GM04504 (cell line): Measurements from ENCODE around the gene MEPCE.

Experiments
- DNase-seq: peaks from one replicate; pipeline ENCODE4 v3.0.0-alpha.2; 2012; ENCODE audit warnings: low read depth

MEPCE gene

DNA sequence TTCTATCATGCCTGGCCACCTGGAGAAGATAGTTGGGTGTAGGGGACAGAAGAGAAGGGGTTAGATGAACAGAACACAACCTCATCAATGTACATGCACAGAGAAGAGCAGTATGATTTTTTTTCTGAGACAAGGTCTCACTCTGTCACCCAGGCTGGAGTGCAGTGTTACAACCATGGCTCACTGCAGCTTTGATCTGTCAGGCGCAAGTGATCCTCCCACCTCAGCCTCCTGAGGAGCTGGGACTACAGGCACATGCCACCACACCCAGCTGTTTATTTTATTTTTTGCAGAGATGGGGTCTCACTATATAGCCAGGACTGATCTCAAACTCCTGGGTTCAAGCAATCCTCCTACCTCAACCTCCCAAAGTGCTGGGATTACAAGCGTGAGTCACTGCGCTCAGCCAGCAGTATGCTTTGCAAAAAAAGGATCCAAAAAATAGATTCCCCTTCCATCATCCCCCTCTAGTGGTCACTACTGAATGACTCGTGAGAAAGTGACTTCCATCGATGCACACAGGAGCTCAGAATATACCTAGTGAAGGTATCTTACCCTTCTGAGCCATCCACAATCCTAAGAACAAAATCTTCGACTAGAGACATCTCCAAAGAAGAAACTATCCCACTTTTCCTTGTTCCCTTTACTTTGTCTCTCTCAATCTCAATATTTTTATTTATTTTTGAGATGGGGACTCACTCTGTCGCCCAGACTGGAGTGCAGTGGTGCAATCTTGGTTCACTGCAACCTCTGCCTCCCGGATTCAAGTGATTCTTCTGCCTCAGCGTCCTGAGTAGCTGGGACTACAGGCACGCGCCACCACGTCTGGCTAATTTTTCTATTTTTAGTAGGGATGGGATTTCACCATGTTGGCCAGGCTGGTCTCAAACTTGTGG is 22.1 kb upstream of the MEPCE start:
- DNase-seq = peak; percentile 48

GRCh38 chr7:100411101-100411500 is 18.5 kb upstream of the MEPCE start:
- no peak for DNase-seq

GRCh38 chr7:100413346-100413745 is 16.3 kb upstream of the MEPCE start:
- DNase-seq = no peak

- no peak for DNase-seq
These were observed 15.7 kb upstream of the MEPCE start for GRCh38 chr7:100413889-100414288.

DNA sequence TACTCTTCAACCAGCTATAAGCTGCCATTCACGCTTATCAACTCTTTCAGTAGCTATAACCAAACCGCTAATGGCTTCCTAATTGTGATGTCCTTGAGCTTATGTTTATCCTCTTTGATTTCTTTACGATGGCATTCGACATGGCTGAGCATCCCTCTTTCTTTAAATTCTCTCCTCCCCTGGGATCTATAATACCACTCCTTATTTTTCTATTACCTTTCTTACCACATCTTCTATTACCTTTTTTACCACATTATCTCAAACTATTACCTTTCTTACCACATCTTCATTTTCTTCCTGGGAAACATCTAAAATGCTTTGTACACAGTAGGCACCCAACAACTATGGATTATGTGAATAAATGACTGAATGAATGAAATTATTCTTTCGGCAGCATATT is 14.2 kb upstream of the MEPCE start:
- no peak for DNase-seq

DNA sequence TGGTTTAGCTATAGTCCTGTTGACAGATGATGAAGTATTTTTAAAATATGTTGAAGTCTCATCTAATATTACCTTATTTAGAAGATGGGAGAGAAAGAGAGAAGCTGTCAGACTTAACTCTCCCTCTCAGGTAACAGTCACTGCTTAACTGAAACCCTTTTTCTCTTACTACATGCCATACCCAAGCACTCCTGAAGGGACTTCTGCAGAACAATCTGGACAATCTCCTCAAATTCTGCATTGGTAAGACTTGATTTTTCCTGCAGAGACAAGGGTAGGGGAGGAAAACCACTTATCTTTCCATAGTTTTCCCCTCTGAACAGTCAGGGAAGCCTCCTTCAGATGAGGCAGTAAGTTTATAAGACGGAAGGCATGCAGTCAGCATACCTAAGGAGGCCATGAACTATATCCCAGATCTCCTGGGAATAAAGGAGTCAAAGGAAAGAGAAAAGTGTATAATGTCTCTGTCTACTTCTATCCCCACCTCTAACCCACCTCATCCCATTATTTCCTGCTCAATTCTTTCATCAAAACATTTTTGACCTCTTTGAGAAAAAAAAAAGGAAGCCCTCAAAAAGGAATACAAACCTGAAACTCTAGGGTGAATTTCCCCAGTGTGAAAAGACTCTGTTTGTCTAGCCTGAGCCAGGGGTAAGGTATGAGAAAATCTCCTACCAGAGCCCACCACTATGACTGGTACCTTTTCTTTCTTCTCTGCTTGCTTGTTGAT is 10.5 kb upstream of the MEPCE start:
- no peak for DNase-seq

DNA sequence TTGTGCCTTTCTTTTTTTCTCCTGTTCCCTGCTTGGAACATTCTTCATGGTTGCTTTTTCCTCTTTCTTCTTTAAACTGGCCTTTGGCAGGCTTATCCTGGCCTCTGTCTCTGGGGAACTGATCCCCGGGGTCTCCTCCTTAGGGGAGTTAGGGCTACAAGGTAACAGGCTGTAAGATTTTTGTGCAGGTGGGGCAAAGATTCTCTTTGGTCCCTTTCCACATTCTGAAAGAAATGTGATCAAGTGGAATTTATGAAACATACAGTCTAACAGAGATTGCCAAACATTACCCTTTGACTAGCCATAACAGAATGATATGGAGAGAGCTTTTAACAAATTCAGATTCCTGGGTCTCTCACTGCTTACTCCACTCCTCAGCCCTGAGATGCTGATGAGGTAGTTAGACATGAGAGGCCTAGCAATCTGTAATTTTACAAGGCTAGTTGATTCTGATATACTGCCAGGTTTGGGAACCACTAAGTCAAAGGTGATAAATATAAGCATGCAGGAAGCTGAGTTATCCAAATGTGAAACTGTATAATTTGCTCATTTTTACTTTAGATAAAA is 9.9 kb upstream of the MEPCE start:
- DNase-seq = no peak

DNA sequence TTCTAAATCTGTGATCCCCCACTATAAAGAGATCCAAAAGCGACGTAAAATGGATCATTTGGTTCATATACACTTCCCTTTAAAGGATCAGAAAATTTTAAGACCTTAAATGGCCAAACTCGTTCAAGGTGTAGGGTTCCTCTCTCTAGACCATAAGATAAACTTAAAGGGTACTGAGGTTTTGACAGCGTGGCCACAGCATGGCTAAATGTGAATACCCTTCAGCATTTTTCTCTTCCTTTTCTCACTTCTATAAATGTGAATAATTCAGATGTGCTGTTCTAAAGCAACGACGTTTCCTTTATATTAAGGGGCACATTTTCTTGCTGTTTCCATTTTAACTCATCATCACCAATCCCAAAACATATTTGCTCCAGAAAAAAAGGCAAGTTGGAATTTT is 6.3 kb upstream of the MEPCE start:
- no peak for DNase-seq

GRCh38 chr7:100425347-100425746 is 4.3 kb upstream of the MEPCE start:
- DNase-seq = no peak

DNA sequence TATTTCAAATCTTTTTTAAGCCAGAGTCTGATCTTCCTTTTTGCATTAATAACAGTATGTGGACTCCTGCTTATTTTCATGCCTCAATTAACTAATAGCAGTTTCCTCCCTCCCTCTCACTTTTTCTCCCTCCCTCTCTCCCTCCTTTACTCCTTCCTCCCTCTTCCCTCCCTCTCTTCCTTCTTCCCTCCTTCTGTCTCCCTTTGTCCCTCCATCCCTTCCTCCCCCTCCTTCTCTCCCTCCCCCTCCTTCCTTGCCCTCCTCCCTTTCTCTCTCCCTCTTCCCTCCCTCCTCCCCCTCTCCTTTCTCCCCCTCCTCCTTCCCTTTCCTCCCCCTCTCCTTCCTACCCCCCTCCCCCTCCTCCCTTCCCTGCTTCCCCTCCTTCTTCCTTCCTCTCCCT is 3.1 kb upstream of the MEPCE start:
- no peak for DNase-seq

GRCh38 chr7:100427762-100428198 is 1.9 kb upstream of the MEPCE start:
- DNase-seq = no peak

DNA sequence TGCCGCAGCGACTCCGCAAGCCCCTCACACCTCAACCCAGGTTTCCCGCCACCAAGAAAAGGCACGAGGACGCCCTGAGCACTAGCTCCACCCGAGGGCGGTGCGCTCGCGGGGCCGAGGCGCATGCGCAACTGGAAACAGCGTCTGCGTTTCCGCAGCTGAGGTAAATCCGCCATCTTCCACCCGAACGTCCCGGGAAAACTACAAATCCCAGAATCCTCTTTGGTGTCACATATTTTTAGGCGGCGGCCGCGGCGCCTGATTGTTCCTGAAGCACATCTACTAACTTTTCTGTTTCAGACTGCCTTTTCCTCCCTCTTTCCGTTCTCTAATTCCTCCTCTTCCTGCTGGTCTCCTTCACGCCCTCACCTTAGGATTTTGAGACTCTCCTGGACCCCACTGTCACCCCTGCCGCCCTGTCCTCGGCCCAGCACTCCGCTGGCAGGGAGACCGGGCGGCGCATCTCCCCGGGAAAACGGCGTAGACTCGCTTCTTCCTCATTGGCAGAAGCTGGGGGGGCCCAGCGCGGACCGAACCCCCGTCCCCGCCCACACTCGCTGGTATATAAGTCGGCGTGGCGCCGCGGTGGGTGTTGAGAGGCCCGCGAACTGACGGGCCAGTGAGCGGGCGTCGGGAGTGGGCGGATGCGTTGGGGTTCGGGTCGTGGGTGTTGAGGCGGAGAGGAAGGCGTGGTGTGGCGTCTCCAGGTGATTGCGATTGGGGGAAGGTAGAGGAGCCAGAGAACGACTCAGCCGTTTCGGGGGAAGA is 1.2 kb upstream of the MEPCE start, which contains the start of gene ZCWPW1:
Gene ZCWPW1 (minus strand): TSS at position 505 of the 768 bp plus-strand sequence. CDS start 8,054 bp downstream, outside the sequence.
- peak; percentile 92 for DNase-seq

DNA sequence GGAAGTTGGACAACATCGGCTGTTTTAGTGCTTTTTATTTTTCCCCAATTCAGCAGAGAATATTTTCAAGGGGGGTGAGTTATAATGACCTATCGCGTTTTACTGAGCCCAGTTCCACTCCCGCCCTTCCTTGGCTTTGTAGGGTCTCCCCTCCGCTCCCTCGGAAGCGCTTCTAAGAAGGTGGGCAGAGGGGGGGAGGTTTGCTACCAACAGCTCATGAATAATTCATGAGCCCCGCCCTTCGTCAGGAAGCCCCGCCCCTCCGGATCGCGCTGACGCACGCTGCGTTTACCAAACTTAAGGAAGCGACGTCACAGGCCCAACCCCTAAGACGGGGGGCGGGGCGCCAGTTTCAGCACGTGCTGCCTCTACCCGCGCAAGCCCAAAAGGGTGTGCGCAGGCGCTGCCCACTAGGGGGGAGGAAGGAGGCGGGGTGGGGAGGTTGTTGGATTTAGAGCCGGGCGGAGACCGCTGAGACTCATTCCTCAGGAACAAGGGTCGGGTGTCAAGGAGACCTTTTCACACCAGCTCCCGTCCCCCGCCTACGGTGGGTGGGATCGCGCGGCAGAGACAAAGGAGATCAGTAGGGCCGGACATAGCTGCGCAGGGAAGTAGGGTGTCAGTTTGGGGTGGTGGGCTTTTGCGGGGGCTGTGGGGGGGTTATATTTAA is 529 bp upstream of the MEPCE start:
- DNase-seq = peak; percentile 99

DNA sequence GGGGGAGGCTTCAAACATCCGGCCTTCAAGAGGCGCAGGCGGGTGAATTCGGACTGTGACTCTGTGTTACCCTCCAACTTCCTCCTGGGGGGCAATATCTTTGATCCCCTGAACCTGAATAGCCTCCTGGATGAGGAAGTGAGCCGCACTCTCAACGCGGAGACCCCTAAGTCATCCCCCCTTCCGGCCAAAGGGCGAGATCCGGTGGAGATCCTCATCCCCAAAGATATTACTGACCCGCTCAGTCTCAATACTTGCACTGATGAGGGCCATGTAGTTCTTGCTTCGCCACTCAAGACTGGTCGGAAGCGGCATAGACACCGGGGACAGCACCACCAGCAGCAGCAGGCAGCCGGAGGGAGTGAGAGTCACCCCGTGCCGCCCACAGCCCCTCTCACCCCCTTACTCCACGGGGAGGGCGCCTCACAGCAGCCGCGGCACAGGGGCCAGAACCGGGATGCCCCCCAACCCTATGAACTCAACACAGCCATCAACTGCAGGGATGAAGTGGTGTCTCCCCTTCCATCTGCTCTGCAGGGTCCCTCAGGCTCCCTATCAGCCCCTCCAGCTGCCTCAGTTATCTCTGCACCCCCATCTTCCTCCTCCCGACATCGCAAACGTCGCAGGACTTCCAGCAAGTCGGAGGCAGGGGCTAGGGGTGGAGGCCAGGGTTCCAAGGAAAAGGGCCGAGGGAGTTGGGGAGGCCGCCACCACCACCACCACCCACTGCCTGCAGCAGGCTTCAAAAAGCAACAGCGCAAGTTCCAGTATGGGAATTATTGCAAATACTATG is 1.1 kb downstream of the MEPCE start:
- no peak for DNase-seq

GRCh38 chr7:100431286-100431735 is 1.7 kb downstream of the MEPCE start:
- no peak for DNase-seq

DNA sequence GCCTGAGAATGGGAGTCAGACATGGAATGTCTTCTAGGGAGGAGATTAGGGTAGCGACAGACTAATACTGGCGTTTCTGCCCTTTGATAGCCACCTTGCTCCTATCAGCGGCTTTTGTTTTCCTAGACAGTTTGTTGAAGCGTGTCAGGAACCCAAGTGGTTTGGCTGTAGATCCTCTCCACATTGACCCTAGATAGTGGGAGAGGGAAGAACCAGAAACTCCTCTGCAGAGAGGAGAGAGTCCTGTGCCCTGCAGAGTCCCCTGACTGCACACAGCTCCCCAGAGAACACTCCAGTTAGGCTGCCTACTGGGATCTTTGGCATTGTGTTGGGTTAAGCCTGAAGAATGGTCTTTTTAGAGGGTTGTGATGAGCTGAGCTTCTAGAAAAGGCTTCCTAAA is 2.4 kb downstream of the MEPCE start:
- no peak for DNase-seq

DNA sequence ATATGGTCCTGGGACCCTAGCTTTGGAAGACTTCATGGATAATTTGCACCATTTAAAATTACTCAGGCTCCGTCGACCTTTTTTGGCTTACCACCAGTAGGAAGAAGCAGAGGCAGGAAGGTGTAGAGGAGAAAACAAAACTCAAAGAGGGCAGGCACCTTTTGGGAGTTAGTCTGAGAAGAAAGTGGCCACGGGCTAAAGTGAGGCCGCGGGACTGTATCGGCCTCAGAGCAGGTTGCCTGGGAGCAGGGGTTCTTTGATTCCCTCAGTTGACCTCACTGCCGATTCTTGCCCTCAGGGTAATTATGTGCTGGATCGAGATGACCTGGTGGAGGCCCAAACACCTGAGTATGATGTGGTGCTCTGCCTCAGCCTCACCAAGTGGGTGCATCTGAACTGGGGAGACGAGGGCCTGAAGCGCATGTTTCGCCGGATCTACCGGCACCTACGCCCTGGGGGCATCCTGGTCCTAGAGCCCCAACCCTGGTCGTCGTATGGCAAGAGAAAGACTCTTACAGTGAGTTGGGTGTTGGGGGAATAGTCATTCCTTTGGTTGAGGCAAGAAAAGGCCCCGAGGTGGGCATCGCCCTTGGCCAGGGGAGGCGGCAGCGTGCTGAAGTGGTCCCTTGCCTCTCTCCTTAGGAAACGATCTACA is 3.1 kb downstream of the MEPCE start:
- no peak for DNase-seq

GRCh38 chr7:100433276-100433591 is 3.6 kb downstream of the MEPCE start:
- no peak for DNase-seq

GRCh38 chr7:100433592-100434296 is 4.1 kb downstream of the MEPCE start:
- no peak for DNase-seq
